ENCODE data around the gene CCZ1. TPM values are rescaled to one million over a fixed set of nuclear protein-coding genes. Genes with fewer than 3 reads are reported as not detected.
A peak's percentile ranks its signal among the peaks of the same experiment; 100 is the strongest.
"Not testable (repeated sequence)": the region's sequence is repeated elsewhere in the genome, so short reads cannot be mapped to it uniquely, and the experiment has no call there.

The CCZ1 gene
- total RNA-seq (2014; rRNA removed) (40.8 and 56.2 TPM in 2 replicates), Bru-seq, nascent RNA (percentile 78 among the genes with signal in this experiment), BruChase-seq, experiment 1, labeled RNA remaining after a 6-hour chase (percentile 80 among the genes with signal in this experiment), BruChase-seq, experiment 2, labeled RNA remaining after a 2-hour chase (percentile 83 among the genes with signal in this experiment)
- long read RNA-seq, transcript CCZ1-201 (15 exons, 1,802 nt): major isoform, 310 of 345 reads
- long read RNA-seq, transcript CCZ1-204 (3 exons, 2,062 nt): minor isoform, 6 of 345 reads
- long read RNA-seq, partial matches to known transcripts: 10 of 345 reads
- long read RNA-seq, other reads (novel, unspliced or antisense): 13 of 345 reads

DNA sequence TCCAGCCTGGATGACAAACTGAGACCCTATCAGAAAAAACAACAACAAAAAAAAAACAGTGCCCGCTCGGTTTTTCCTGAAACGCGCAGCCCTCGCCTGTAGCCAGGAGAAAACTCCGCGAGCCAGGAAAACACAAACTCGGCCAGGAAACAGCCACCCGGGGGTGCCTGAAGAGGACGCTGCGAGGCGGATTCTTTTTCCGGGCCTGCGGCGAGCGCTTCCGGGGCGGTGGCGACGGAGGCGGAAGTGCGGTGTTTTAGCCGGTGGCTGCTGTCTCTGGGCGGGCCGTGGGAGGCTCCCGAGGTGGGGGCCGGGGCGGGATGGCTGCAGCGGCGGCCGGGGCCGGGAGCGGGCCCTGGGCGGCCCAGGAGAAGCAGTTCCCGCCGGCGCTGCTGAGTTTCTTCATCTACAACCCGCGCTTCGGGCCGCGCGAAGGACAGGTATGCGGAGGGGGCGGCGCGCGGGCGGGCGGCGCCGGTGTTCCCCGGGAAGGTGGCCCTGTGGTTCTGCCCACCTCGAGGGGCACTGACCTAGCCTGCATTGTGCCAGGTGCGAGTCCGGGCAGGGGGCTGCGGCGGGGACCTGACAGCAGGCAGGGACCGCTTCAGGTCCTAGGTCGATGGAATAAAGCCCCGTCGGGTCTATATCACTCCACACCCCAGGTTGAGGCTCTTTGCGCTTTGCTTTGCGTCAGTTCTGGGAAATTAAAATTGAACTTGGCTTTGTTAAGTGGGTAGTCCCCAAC lies at the start of gene CCZ1:
Gene CCZ1, plus strand, starts transcription at position 254 of the 745 bp plus-strand sequence. Its CDS starts 67 bp downstream, at position 321.
- Histone ChIP-seq H3K9ac (ENCODE audit: low read length) (peak within 1 kb of the TSS; percentile 38; the same call in 1 of the 2 replicates), H3K4me2 (ENCODE audit: low read length) (peak within 1 kb of the TSS; percentile 64; the same call in 1 of the 2 replicates), H2AFZ (ENCODE audit: low read length) (0 out of 2 replicates have a peak within 1 kb of the TSS, but pooled peaks have one; percentile 34), H3K4me3 (ENCODE audit: low read length) (peak within 1 kb of the TSS; percentile 59)
- POLR2A ChIA-PET (ENCODE audit: unreplicated experiment); H3K27me3 ChIP-seq (ENCODE audit: low read length); H3K79me2 ChIP-seq (ENCODE audit: low read length); H4K20me1 ChIP-seq (ENCODE audit: low read length); H3F3A ChIP-seq (ENCODE audit: low read length, unreplicated experiment); H3K4me1 ChIP-seq (ENCODE audit: insufficient read depth, low read length); H3K9me2 ChIP-seq (replicated peaks; ENCODE audit: low read length); H3K9me3 ChIP-seq (ENCODE audit: low read length); CTCF ChIA-PET; H3K27ac ChIP-seq (ENCODE audit: low read length); H3K36me3 ChIP-seq (ENCODE audit: low read depth, low read length); BruUV-seq (replicated peaks); intact Hi-C loops (cut with micrococcal nuclease): not testable (repeated sequence)
- TF ChIP-seq CTCF (conservative IDR thresholded peaks at IDR 0.05; ENCODE audit: low read depth, low read length): 0 out of 2 replicates have a peak, but pooled peaks have one; percentile 21
- peak; percentile 93 for ATAC-seq
- peak; percentile 67 for DNase-seq

DNA sequence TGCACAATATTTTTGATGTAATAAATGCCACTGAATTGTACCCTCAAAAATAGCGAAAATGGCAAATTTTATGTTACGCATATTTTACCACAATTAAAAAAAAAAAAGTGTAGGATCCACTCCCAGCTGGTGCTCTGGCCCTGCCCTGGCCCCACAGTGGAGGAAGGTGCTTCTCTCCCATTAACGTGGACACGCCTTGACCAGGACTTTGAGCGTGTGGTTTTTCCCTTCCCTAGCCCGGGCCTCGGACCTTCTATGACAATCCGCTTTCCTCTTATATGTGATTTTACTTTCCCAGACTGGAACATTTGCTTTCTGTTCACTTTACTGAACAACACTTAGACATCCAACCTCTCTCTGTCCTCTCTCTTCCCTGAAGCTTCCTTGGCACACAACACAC lies 47.6 kb upstream of the CCZ1 start:
- ATAC-seq (no peak), DNase-seq (no peak)
- no peak for TF ChIP-seq EZH2phosphoT487 (IDR thresholded peaks at IDR 0.05; ENCODE audit: borderline replicate concordance, low read length)
- TF ChIP-seq EZH2 (IDR thresholded peaks at IDR 0.05; ENCODE audit: low read length, unreplicated experiment): no peak
- TF ChIP-seq CTCF (conservative IDR thresholded peaks at IDR 0.05; ENCODE audit: low read depth, low read length): no peak
- intact Hi-C loops (cut with micrococcal nuclease): no loop called here
- Histone ChIP-seq H2AFZ (ENCODE audit: low read length) (no peak overlapping the region), H3K4me1 (ENCODE audit: insufficient read depth, low read length) (no peaks in the 10 kb centered on the region), H3K27ac (ENCODE audit: low read length) (no peak overlapping the region), H3K79me2 (ENCODE audit: low read length) (no peaks in the 10 kb centered on the region), H3K4me2 (ENCODE audit: low read length) (no peak overlapping the region), H3K9ac (ENCODE audit: low read length) (no peak overlapping the region), H4K20me1 (ENCODE audit: low read length) (no peaks in the 10 kb centered on the region), H3F3A (ENCODE audit: low read length, unreplicated experiment) (no peaks in the 10 kb centered on the region), H3K9me2 (replicated peaks; ENCODE audit: low read length) (no peaks in the 10 kb centered on the region), H3K36me3 (ENCODE audit: low read depth, low read length) (no peaks in the 10 kb centered on the region), H3K9me3 (ENCODE audit: low read length) (no peaks in the 10 kb centered on the region), H3K27me3 (ENCODE audit: low read length) (no peaks in the 10 kb centered on the region), H3K4me3 (ENCODE audit: low read length) (no peak overlapping the region)
- no TSS peak for BruUV-seq (replicated peaks)
- CTCF ChIA-PET: interaction anchor here (0.7 kb wide), 1 partner anchor 12 kb away, joined by 5 read pairs; no protein-coding TSS in a partner anchor
- POLR2A ChIA-PET (ENCODE audit: unreplicated experiment): no interaction called here

GRCh38 chr7:5854738-5855137 lies 43.8 kb upstream of the CCZ1 start:
- H3K4me2 ChIP-seq (ENCODE audit: low read length): no peak overlapping the region
- no peaks in the 10 kb centered on the region for H3K4me1 ChIP-seq (ENCODE audit: insufficient read depth, low read length)
- CTCF ChIA-PET: no interaction called here
- intact Hi-C loops (cut with micrococcal nuclease): loop anchor here (5.0 kb wide), 1 partner anchor 583 kb away; no protein-coding TSS in a partner anchor
- H3K36me3 ChIP-seq (ENCODE audit: low read depth, low read length): no peaks in the 10 kb centered on the region
- no peaks in the 10 kb centered on the region for H3K79me2 ChIP-seq (ENCODE audit: low read length)
- no peaks in the 10 kb centered on the region for H3K9me3 ChIP-seq (ENCODE audit: low read length)
- no peak overlapping the region for H2AFZ ChIP-seq (ENCODE audit: low read length)
- ATAC-seq (no peak), DNase-seq (no peak)
- H3F3A ChIP-seq (ENCODE audit: low read length, unreplicated experiment): no peaks in the 10 kb centered on the region
- no peak overlapping the region for H3K4me3 ChIP-seq (ENCODE audit: low read length)
- H3K27me3 ChIP-seq (ENCODE audit: low read length): no peaks in the 10 kb centered on the region
- TF ChIP-seq EZH2 (IDR thresholded peaks at IDR 0.05; ENCODE audit: low read length, unreplicated experiment): no peak
- TF ChIP-seq CTCF (conservative IDR thresholded peaks at IDR 0.05; ENCODE audit: low read depth, low read length): no peak
- no peak for TF ChIP-seq EZH2phosphoT487 (IDR thresholded peaks at IDR 0.05; ENCODE audit: borderline replicate concordance, low read length)
- H4K20me1 ChIP-seq (ENCODE audit: low read length): no peaks in the 10 kb centered on the region
- no peaks in the 10 kb centered on the region for H3K9me2 ChIP-seq (replicated peaks; ENCODE audit: low read length)
- no TSS peak for BruUV-seq (replicated peaks)
- H3K27ac ChIP-seq (ENCODE audit: low read length): no peak overlapping the region
- no peak overlapping the region for H3K9ac ChIP-seq (ENCODE audit: low read length)
- POLR2A ChIA-PET (ENCODE audit: unreplicated experiment): no interaction called here

GRCh38 chr7:5857041-5857575 lies 41.4 kb upstream of the CCZ1 start:
- ChIA-PET POLR2A (ENCODE audit: unreplicated experiment) (interaction anchor here (0.6 kb wide), 1 partner anchor 258 kb away, joined by 4 read pairs; no protein-coding TSS in a partner anchor), CTCF (interaction anchor here (0.8 kb wide), 1 partner anchor 12 kb away, joined by 4 read pairs; no protein-coding TSS in a partner anchor)
- H3F3A ChIP-seq (ENCODE audit: low read length, unreplicated experiment); H3K9me3 ChIP-seq (ENCODE audit: low read length); H3K79me2 ChIP-seq (ENCODE audit: low read length); BruUV-seq (replicated peaks); H3K4me1 ChIP-seq (ENCODE audit: insufficient read depth, low read length); H3K27me3 ChIP-seq (ENCODE audit: low read length); H3K4me3 ChIP-seq (ENCODE audit: low read length); H3K36me3 ChIP-seq (ENCODE audit: low read depth, low read length); H3K27ac ChIP-seq (ENCODE audit: low read length); H3K4me2 ChIP-seq (ENCODE audit: low read length); H4K20me1 ChIP-seq (ENCODE audit: low read length); ATAC-seq; DNase-seq; H3K9me2 ChIP-seq (replicated peaks; ENCODE audit: low read length); H3K9ac ChIP-seq (ENCODE audit: low read length): not testable (repeated sequence)
- intact Hi-C loops (cut with micrococcal nuclease): loop anchor here (5.0 kb wide), 1 partner anchor 580 kb away; no protein-coding TSS in a partner anchor
- H2AFZ ChIP-seq (ENCODE audit: low read length): peak overlapping the region; percentile 53; the same call in 1 of the 2 replicates

Data from PC-3 (cell line).